ENCODE results near the gene AIMP2. TPM values are rescaled to one million over a fixed set of nuclear protein-coding genes. Genes with fewer than 3 reads are reported as not detected.

Gene AIMP2
- total and polyA plus RNA-seq, 3 donors from 2014 or later = 53.0 to 121 (median 63.4) TPM

DNA sequence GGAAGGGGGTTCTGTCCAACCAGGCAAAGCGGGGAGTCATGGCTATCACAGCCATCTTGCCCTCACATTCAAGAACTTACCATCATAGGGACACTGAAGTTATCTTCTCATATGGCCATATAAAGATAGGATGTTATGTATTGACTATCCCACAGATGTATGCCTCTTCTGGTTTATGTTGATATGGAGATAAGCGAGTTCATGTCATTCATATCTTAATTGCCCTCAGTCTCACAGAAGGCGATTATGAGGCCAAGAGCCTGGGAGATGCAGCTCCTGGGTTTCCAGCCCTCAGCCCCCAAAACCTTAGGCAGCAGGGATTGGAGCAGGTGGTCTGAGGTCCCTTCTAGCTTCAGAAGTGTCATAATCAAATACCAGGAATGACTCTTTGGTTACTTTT is 13.6 kb downstream of the AIMP2 start:
- Histone ChIP-seq H3K27ac (no peak overlapping the region), H3K4me1 (no peaks in the 10 kb centered on the region), H3K36me3 (ENCODE audit: low read depth, missing control alignments) (no peaks in the 10 kb centered on the region), H3K27me3 (no peaks in the 10 kb centered on the region), H3K4me3 (no peak overlapping the region), H3K9me3 (no peaks in the 10 kb centered on the region)
- 91 to 97% methylated on average over 3 of the region's 3 CpGs for WGBS, 2 donors
- intact Hi-C loops (cut with DNase I; ENCODE audit: low total_unique reads) = no loop called here
- no peak for DNase-seq
- TF ChIP-seq, protein P1, sequence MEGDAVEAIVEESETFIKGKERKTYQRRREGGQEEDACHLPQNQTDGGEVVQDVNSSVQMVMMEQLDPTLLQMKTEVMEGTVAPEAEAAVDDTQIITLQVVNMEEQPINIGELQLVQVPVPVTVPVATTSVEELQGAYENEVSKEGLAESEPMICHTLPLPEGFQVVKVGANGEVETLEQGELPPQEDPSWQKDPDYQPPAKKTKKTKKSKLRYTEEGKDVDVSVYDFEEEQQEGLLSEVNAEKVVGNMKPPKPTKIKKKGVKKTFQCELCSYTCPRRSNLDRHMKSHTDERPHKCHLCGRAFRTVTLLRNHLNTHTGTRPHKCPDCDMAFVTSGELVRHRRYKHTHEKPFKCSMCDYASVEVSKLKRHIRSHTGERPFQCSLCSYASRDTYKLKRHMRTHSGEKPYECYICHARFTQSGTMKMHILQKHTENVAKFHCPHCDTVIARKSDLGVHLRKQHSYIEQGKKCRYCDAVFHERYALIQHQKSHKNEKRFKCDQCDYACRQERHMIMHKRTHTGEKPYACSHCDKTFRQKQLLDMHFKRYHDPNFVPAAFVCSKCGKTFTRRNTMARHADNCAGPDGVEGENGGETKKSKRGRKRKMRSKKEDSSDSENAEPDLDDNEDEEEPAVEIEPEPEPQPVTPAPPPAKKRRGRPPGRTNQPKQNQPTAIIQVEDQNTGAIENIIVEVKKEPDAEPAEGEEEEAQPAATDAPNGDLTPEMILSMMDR (IDR thresholded peaks at IDR 0.05) = no peak
- no peak for TF ChIP-seq POLR2A (IDR thresholded peaks at IDR 0.05)

DNA sequence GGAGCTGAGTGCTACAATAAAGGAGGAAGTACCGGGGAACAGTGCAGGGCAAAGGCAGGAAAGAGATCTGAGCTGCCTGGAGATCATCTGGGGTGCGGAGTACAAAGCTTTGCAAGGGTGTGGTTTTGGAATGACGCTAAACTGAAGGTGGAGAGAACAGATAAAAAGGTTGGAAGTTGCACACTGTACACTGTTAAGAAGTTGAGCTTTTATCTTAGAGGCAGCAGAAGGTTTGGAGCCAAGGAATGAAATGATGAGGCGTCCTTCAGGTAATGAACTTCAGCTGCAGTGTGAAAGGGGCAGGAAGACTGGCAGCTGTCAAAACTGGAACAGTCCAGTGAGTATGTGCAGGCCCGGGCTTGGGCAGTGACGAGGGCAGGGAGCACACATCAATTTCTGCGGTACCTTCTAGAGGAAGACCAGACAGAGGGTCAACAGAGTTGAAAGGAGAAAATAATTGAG is 14.9 kb downstream of the AIMP2 start:
- no peak for DNase-seq
- no peak overlapping the region for H3K27ac ChIP-seq
- H3K9me3 ChIP-seq = no peaks in the 10 kb centered on the region
- no peaks in the 10 kb centered on the region for H3K4me1 ChIP-seq
- no peaks in the 10 kb centered on the region for H3K27me3 ChIP-seq
- H3K4me3 ChIP-seq = no peak overlapping the region
- TF ChIP-seq, protein P1 (IDR thresholded peaks at IDR 0.05) = no peak
- no peak for TF ChIP-seq POLR2A (IDR thresholded peaks at IDR 0.05)
- intact Hi-C loops (cut with DNase I; ENCODE audit: low total_unique reads) = no loop called here
- H3K36me3 ChIP-seq (ENCODE audit: low read depth, missing control alignments) = no peaks in the 10 kb centered on the region
- WGBS, 2 donors = 88 to 91% methylated on average over 7 of the region's 7 CpGs

DNA sequence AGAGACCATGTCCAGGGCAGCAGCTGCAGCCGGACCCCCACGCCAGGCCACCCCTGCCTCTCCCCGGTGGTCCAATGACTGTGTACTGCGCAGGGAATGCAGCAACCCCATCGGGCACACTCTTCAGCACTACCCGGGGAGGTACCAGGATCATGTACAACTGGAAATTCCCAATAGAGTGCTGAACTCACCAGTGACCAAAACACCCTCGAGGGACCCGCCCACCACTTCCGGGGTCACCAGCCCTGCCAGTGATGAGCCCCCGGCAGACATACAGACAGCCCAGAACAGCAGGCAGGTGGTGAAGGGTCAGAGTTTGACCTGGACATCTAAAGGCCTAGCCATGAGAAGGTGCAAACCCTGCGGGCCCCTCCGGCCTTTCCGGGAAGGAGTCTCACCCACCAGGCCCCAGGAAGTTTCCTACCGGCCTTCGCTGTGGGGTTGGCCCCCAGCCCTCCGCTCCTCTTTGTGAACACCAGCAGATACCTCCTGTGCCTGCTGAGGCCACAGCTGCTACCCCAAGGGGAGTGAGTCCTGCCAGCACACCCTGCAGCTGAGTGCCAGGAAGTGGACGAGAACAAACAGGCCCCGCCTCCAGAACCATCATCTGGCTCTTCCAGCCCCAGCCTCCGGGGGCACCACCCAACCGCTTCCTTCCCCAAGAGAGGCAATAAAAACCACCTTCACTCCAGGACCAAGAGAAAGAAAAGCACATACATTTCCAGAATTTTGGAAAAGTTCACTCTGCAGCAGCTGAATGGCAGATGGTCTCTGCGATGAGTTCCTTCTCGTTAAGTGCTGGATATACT is 17.1 kb downstream of the AIMP2 start:
- Histone ChIP-seq H3K9me3 (no peaks in the 10 kb centered on the region), H3K27ac (peak overlapping the region in 1 of 2 donors; percentile 32), H3K4me3 (no peak overlapping the region), H3K36me3 (ENCODE audit: low read depth, missing control alignments) (no peaks in the 10 kb centered on the region), H3K4me1 (no peaks in the 10 kb centered on the region), H3K27me3 (no peaks in the 10 kb centered on the region)
- WGBS, 2 donors = 70 to 87% methylated on average over 15 to 21 of the region's 22 CpGs
- TF ChIP-seq, protein P1 (IDR thresholded peaks at IDR 0.05) = no peak
- TF ChIP-seq POLR2A (IDR thresholded peaks at IDR 0.05) = no peak
- peak; percentile 27 for DNase-seq
- intact Hi-C loops (cut with DNase I; ENCODE audit: low total_unique reads) = no loop called here

DNA sequence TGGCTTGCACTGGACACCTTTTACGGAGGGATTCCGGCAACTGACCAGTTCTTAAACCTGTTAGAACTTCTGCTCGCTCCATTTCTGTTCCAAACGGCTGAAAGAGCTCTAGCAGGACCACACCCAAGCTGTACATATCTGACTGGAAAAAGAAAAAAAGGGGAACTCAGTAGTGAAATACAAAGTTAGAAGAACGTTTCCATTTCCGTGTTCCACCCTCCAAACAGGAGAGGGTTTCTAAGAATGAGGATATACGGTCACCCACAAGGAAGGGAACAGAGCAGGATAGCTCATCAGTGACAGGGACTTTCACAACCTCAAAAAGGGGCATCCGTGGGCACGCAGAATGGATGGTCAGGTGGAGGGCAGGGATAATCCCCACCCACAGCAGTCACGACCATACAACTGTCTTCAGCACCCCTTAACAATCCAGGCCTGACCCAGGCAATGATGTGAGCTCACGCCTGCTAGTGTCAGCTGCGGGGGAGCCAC is 17.8 kb downstream of the AIMP2 start:
- Histone ChIP-seq H3K4me1 (no peaks in the 10 kb centered on the region), H3K9me3 (no peaks in the 10 kb centered on the region), H3K4me3 (no peak overlapping the region), H3K36me3 (ENCODE audit: low read depth, missing control alignments) (no peaks in the 10 kb centered on the region), H3K27ac (peak overlapping the region in 1 of 2 donors; percentile 32), H3K27me3 (no peaks in the 10 kb centered on the region)
- 87 to 88% methylated on average over 12 of the region's 12 CpGs for WGBS, 2 donors
- intact Hi-C loops (cut with DNase I; ENCODE audit: low total_unique reads) = no loop called here
- TF ChIP-seq, protein P1 (IDR thresholded peaks at IDR 0.05) = no peak
- TF ChIP-seq POLR2A (IDR thresholded peaks at IDR 0.05) = no peak
- no peak for DNase-seq

Measured in testis (tissue), 3 donors.